ENCODE measurements around the gene KLK10. TPM values are rescaled to one million over a fixed set of nuclear protein-coding genes. Genes with fewer than 3 reads are reported as not detected.
"Not testable (repeated sequence)": the region's sequence is repeated elsewhere in the genome, so short reads cannot be mapped to it uniquely, and the experiment has no call there.

Gene KLK10
- total RNA-seq, 2 donors from 2014 or later: 0.46 to 0.91 TPM

- Histone ChIP-seq H3K4me1 (ENCODE audit: control insufficient read depth, insufficient read depth, low read length) (no peaks in the 10 kb centered on the region), H3K9ac (ENCODE audit: extremely low read depth, low read length, poor library complexity, severe bottlenecking) (no peak overlapping the region), H3K9me3 (ENCODE audit: control insufficient read depth, low read length) (no peaks in the 10 kb centered on the region), H3K36me3 (ENCODE audit: control insufficient read depth, insufficient read depth, low read length) (no peaks in the 10 kb centered on the region), H3K27me3 (ENCODE audit: control insufficient read depth, insufficient read depth, low read length, poor library complexity, severe bottlenecking) (peaks cover 8% of the 10 kb centered on the region), H3K4me3 (ENCODE audit: low read length) (no peak overlapping the region), H3K27ac (ENCODE audit: low read depth, low read length) (no peak overlapping the region)
- TF ChIP-seq, protein P1, sequence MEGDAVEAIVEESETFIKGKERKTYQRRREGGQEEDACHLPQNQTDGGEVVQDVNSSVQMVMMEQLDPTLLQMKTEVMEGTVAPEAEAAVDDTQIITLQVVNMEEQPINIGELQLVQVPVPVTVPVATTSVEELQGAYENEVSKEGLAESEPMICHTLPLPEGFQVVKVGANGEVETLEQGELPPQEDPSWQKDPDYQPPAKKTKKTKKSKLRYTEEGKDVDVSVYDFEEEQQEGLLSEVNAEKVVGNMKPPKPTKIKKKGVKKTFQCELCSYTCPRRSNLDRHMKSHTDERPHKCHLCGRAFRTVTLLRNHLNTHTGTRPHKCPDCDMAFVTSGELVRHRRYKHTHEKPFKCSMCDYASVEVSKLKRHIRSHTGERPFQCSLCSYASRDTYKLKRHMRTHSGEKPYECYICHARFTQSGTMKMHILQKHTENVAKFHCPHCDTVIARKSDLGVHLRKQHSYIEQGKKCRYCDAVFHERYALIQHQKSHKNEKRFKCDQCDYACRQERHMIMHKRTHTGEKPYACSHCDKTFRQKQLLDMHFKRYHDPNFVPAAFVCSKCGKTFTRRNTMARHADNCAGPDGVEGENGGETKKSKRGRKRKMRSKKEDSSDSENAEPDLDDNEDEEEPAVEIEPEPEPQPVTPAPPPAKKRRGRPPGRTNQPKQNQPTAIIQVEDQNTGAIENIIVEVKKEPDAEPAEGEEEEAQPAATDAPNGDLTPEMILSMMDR (conservative IDR thresholded peaks at IDR 0.05): no peak
- no peaks in the 10 kb centered on the region for H3K36me3 Mint-ChIP-seq (ENCODE audit: low read depth)
- WGBS, 2 experiments (ENCODE audit: insufficient coverage in 1 of 2, insufficient read length in 1 of 2): 73 to 77% methylated on average over 2 to 4 of the region's 5 CpGs
- H3K9me3 Mint-ChIP-seq: peaks cover 2% of the 10 kb centered on the region
- no peak overlapping the region for H3K27ac Mint-ChIP-seq
- H3K4me1 Mint-ChIP-seq: peaks cover 14% of the 10 kb centered on the region
- DNase-seq: no peak
- H3K4me3 Mint-ChIP-seq: no peak overlapping the region
- peaks cover 41% of the 10 kb centered on the region for H3K27me3 Mint-ChIP-seq (ENCODE audit: insufficient read depth)
These were observed 21.4 kb downstream of the KLK10 start for GRCh38 chr19:50998061-50998460.

DNA sequence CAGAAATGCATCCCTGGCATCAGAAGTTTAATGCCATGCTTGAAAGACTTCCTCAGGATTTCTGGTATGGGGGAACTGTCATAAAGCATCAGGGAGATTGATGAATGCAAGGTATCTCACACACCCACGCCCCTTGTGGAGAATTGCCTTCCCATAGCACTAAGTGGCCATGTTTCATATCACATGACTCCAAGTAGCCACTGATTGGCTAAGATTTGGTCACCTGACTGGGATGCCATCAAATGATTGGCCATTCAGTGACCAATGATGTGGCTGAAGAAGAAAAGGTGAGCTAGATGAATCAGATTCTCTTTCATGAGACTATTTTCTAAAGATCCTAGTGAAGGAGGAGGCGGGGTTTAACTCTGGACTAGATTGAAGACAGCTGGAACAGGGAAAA lies 25.4 kb downstream of the KLK10 start:
- Histone ChIP-seq H3K4me1 (ENCODE audit: control insufficient read depth, insufficient read depth, low read length) (no peaks in the 10 kb centered on the region), H3K4me3 (ENCODE audit: low read length) (no peak overlapping the region), H3K36me3 (ENCODE audit: control insufficient read depth, insufficient read depth, low read length) (no peaks in the 10 kb centered on the region), H3K27me3 (ENCODE audit: control insufficient read depth, insufficient read depth, low read length, poor library complexity, severe bottlenecking) (peaks cover 10% of the 10 kb centered on the region), H3K27ac (ENCODE audit: low read depth, low read length) (no peak overlapping the region), H3K9ac (ENCODE audit: extremely low read depth, low read length, poor library complexity, severe bottlenecking) (no peak overlapping the region), H3K9me3 (ENCODE audit: control insufficient read depth, low read length) (no peaks in the 10 kb centered on the region)
- WGBS, 2 experiments (ENCODE audit: insufficient coverage in 1 of 2, insufficient read length in 1 of 2): 83 to 100% methylated on average over 2 of the region's 2 CpGs
- DNase-seq: peak; percentile 59
- Mint-ChIP-seq H3K9me3 (peaks cover 2% of the 10 kb centered on the region), H3K4me1 (no peaks in the 10 kb centered on the region), H3K27me3 (ENCODE audit: insufficient read depth) (peaks cover 39% of the 10 kb centered on the region), H3K27ac (no peak overlapping the region), H3K36me3 (ENCODE audit: low read depth) (no peaks in the 10 kb centered on the region), H3K4me3 (no peak overlapping the region)
- TF ChIP-seq, protein P1 (conservative IDR thresholded peaks at IDR 0.05): no peak

DNA sequence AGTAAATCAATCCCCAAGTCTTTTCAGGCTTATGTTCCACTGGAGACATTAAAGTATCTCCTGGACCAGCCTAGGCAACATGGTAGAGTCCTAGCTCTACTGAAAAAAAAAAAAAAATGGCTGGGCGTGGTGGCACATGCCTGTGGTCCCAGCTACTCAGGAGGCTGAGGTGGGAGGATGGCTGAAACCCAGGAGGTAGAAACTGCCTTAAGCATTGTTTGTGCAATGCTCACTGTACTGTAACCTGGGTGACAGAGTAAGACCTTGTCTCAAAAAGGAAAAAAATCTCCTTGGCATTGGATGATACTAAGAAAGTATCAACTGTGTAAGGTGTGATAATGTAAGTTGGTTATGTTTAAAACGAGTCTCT lies 26.9 kb downstream of the KLK10 start:
- Histone ChIP-seq H3K4me1 (ENCODE audit: control insufficient read depth, insufficient read depth, low read length) (no peaks in the 10 kb centered on the region), H3K27ac (ENCODE audit: low read depth, low read length) (no peak overlapping the region), H3K9ac (ENCODE audit: extremely low read depth, low read length, poor library complexity, severe bottlenecking) (no peak overlapping the region), H3K9me3 (ENCODE audit: control insufficient read depth, low read length) (no peaks in the 10 kb centered on the region), H3K36me3 (ENCODE audit: control insufficient read depth, insufficient read depth, low read length) (no peaks in the 10 kb centered on the region), H3K4me3 (ENCODE audit: low read length) (no peak overlapping the region), H3K27me3 (ENCODE audit: control insufficient read depth, insufficient read depth, low read length, poor library complexity, severe bottlenecking) (peaks cover 18% of the 10 kb centered on the region)
- Mint-ChIP-seq H3K27me3 (ENCODE audit: insufficient read depth) (peaks cover 41% of the 10 kb centered on the region), H3K36me3 (ENCODE audit: low read depth) (no peaks in the 10 kb centered on the region), H3K9me3 (peaks cover 2% of the 10 kb centered on the region), H3K4me1 (no peaks in the 10 kb centered on the region), H3K27ac (no peak overlapping the region), H3K4me3 (no peak overlapping the region)
- DNase-seq: no peak
- WGBS, 2 experiments (ENCODE audit: insufficient coverage in 1 of 2, insufficient read length in 1 of 2): 67 to 87% methylated on average over 1 to 2 of the region's 2 CpGs
- TF ChIP-seq, protein P1 (conservative IDR thresholded peaks at IDR 0.05): no peak

- H3K4me3 ChIP-seq (ENCODE audit: low read length); H3K27ac ChIP-seq (ENCODE audit: low read depth, low read length); H3K9ac ChIP-seq (ENCODE audit: extremely low read depth, low read length, poor library complexity, severe bottlenecking); H3K36me3 ChIP-seq (ENCODE audit: control insufficient read depth, insufficient read depth, low read length); H3K4me1 Mint-ChIP-seq; H3K4me1 ChIP-seq (ENCODE audit: control insufficient read depth, insufficient read depth, low read length); DNase-seq; H3K9me3 ChIP-seq (ENCODE audit: control insufficient read depth, low read length); H3K36me3 Mint-ChIP-seq (ENCODE audit: low read depth); H3K27ac Mint-ChIP-seq; H3K9me3 Mint-ChIP-seq; H3K4me3 Mint-ChIP-seq: not testable (repeated sequence)
- WGBS, 2 experiments (ENCODE audit: insufficient coverage in 1 of 2, insufficient read length in 1 of 2): 89 to 94% methylated on average over 8 to 13 of the region's 14 CpGs
- H3K27me3 Mint-ChIP-seq (ENCODE audit: insufficient read depth): peaks cover 71% of the 10 kb centered on the region
- peaks cover 34% of the 10 kb centered on the region for H3K27me3 ChIP-seq (ENCODE audit: control insufficient read depth, insufficient read depth, low read length, poor library complexity, severe bottlenecking)
These were observed 35.1 kb downstream of the KLK10 start for GRCh38 chr19:50984416-50984815.
